ENCODE results near the gene SLC28A1.
"Not testable (repeated sequence)": the region's sequence is repeated elsewhere in the genome, so short reads cannot be mapped to it uniquely, and the experiment has no call there.

Gene SLC28A1, protein sequence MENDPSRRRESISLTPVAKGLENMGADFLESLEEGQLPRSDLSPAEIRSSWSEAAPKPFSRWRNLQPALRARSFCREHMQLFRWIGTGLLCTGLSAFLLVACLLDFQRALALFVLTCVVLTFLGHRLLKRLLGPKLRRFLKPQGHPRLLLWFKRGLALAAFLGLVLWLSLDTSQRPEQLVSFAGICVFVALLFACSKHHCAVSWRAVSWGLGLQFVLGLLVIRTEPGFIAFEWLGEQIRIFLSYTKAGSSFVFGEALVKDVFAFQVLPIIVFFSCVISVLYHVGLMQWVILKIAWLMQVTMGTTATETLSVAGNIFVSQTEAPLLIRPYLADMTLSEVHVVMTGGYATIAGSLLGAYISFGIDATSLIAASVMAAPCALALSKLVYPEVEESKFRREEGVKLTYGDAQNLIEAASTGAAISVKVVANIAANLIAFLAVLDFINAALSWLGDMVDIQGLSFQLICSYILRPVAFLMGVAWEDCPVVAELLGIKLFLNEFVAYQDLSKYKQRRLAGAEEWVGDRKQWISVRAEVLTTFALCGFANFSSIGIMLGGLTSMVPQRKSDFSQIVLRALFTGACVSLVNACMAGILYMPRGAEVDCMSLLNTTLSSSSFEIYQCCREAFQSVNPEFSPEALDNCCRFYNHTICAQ

GRCh38 chr15:84883916-84884781, at the start of gene SLC28A1:
Gene SLC28A1 (plus strand): TSS chr15:84884662. CDS start chr15:84887761, 3,099 bp downstream.
- no peak for DNase-seq (ENCODE audit: low read depth)
- no peak within 1 kb of the TSS for H3K4me3 ChIP-seq (ENCODE audit: low read depth, low read length)

- H3K4me3 ChIP-seq (ENCODE audit: low read depth, low read length), result no peak overlapping the region
- no peak for DNase-seq (ENCODE audit: low read depth)
These were observed 49.5 kb upstream of the SLC28A1 start for GRCh38 chr15:84834969-84835368.

DNA sequence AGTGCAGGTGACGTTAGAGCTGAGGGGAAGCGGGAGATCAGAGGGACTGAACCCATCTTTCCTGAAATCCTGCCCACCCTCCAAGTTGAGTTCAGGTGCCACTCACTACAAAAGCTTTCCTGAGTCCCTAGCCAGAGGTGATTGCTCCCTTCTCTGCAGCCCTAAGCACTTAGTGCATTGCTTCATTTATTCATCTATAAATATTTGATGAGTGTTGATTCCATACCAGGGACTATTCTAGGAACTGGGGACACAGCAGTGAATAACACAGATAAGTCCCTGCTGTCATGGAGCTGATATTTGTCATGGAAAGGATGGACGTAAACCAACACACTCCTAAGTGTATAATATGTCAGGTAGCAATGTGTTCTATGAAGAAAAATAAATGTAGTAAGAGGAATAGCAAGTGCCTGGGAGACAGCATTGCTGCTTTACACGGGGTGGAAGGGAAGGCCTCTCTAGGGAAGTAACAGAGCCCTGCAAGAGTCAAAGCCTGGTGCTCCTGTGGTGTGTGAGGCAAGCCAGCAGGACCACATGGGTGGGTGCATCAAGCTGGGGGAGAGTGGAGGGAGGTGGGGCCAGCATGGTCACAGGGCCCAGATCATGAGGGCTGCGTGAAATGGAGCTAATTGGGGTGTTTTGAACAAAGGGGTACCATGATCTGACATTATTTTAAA, 48.7 kb upstream of the SLC28A1 start:
- no peak overlapping the region for H3K4me3 ChIP-seq (ENCODE audit: low read depth, low read length)
- DNase-seq (ENCODE audit: low read depth), result no peak

DNA sequence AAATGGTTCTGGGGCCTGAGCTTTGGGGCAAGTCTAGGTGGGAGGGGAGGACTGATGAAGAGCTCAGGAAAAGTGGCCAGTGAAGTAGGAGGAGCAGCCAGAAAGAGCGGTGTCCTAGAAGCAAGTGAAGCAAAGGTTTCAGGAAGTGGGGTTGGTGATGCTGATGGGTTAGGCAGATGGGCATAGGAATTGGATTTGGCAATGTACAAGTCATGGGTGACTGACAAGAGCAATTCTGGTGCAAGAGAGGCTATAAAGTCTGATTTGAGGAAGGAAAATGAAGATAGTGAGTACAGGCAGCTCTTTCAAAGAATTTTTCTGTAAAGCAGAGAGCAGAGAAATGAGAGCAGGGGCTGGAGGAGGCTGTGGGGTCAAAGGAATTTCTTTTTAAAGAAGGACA, 47.6 kb upstream of the SLC28A1 start:
- no peak for DNase-seq (ENCODE audit: low read depth)
- no peak overlapping the region for H3K4me3 ChIP-seq (ENCODE audit: low read depth, low read length)

DNA sequence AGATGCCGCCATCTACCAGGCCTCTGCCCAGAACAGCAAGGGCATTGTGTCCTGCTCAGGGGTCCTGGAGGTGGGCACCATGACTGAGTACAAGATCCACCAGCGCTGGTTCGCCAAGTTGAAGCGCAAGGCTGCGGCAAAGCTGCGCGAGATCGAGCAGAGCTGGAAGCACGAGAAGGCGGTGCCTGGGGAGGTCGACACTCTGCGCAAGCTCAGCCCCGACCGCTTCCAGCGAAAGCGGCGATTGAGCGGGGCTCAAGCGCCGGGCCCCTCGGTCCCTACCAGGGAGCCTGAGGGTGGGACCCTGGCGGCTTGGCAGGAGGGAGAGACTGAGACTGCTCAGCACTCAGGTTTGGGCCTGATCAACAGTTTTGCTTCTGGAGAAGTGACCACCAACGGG, 44.7 kb upstream of the SLC28A1 start:
- no peak for DNase-seq (ENCODE audit: low read depth)
- no peak overlapping the region for H3K4me3 ChIP-seq (ENCODE audit: low read depth, low read length)

- H3K4me3 ChIP-seq (ENCODE audit: low read depth, low read length), result no peak overlapping the region
- no peak for DNase-seq (ENCODE audit: low read depth)
These were observed 44.2 kb upstream of the SLC28A1 start for GRCh38 chr15:84840255-84840654.

DNA sequence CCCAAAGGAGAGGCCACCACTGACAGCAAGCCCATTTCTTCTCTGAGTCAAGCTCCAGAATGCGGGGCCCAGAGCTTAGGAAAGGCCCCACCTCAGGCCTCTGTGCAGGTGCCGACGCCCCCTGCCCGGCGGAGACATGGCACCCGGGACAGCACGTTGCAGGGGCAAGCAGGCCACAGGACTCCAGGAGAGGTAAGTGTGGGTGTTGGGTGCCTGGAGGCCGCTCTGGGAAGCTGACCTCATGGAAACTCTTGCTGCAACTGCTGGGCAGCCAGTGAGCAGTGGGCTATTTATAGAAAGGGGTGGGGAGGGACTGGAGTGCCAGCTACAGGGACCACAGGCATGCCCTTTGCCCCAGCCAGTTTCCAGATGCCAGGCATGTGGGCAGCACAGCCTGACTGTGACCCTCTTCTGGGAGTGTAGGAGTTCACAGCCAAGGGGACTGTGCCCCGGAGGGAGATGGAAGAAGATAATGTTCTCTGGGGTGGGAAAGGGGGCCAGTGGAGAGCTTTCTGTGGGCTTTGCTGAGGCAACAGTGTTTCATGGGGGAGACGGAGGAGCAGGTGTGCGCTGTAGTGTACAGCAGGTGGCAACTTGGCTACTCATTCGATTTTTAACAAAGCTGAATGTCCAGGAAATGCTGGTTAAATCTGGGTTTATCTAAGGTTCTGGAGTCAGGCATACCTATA, 43.6 kb upstream of the SLC28A1 start:
- DNase-seq (ENCODE audit: low read depth), result no peak
- no peak overlapping the region for H3K4me3 ChIP-seq (ENCODE audit: low read depth, low read length)

DNA sequence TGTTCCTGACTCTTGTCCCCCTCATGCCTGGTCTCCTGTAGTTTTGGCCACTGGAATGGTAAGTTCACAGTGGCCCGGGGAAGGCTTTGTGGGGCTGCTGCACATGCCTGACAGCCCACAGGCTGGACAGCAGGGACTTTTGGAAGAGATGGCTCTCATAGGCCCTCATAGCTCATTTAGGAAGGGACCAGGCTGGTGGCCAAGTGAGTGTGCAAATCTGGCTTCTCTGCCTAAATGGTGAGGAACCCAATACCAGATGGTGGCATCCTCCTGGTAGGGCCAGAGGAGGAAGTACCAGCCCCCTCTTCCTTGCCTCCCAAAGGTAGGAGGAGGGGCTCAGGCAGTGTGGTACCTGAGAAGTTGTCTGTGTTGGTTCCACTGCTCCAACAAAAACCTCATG, 41.7 kb upstream of the SLC28A1 start:
- H3K4me3 ChIP-seq (ENCODE audit: low read depth, low read length), result no peak overlapping the region
- DNase-seq (ENCODE audit: low read depth), result no peak

GRCh38 chr15:84844964-84845363, 39.5 kb upstream of the SLC28A1 start:
- H3K4me3 ChIP-seq (ENCODE audit: low read depth, low read length), result no peak overlapping the region
- no peak for DNase-seq (ENCODE audit: low read depth)

GRCh38 chr15:84845631-84846030, 38.8 kb upstream of the SLC28A1 start:
- H3K4me3 ChIP-seq (ENCODE audit: low read depth, low read length); DNase-seq (ENCODE audit: low read depth): not testable (repeated sequence)

GRCh38 chr15:84846269-84846668, 38.2 kb upstream of the SLC28A1 start:
- DNase-seq (ENCODE audit: low read depth), result no peak
- H3K4me3 ChIP-seq (ENCODE audit: low read depth, low read length), result no peak overlapping the region

- no peak overlapping the region for H3K4me3 ChIP-seq (ENCODE audit: low read depth, low read length)
- DNase-seq (ENCODE audit: low read depth), result no peak
These were observed 37.1 kb upstream of the SLC28A1 start for GRCh38 chr15:84847382-84847781.

DNA sequence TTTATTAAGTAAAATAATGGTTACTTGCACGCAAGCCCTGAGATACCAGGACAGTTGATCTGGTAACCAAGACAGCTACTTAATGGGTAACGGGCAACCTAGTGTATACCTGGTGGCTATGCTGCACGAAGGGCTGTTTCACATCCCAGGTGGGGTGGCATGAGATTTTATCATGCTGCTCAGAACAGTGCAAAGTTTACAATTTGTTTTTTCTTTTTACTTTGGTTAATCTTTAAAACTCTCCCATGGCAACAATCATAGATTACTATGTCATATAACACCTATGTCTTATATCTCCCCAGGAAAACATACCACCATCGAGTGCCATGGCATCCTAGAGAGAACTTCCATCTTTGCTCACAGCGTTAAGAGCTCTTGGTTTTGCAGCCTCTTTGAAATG, 32.2 kb upstream of the SLC28A1 start:
- no peak overlapping the region for H3K4me3 ChIP-seq (ENCODE audit: low read depth, low read length)
- DNase-seq (ENCODE audit: low read depth), result no peak

GRCh38 chr15:84855136-84855535, 29.3 kb upstream of the SLC28A1 start:
- H3K4me3 ChIP-seq (ENCODE audit: low read depth, low read length), result no peak overlapping the region

GRCh38 chr15:84855765-84856164, 28.7 kb upstream of the SLC28A1 start:
- DNase-seq (ENCODE audit: low read depth), result no peak
- H3K4me3 ChIP-seq (ENCODE audit: low read depth, low read length), result no peak overlapping the region

More at GRCh38 chr15:84855136-84855535, 29.3 kb upstream of the SLC28A1 start:
- DNase-seq (ENCODE audit: low read depth), result no peak

DNA sequence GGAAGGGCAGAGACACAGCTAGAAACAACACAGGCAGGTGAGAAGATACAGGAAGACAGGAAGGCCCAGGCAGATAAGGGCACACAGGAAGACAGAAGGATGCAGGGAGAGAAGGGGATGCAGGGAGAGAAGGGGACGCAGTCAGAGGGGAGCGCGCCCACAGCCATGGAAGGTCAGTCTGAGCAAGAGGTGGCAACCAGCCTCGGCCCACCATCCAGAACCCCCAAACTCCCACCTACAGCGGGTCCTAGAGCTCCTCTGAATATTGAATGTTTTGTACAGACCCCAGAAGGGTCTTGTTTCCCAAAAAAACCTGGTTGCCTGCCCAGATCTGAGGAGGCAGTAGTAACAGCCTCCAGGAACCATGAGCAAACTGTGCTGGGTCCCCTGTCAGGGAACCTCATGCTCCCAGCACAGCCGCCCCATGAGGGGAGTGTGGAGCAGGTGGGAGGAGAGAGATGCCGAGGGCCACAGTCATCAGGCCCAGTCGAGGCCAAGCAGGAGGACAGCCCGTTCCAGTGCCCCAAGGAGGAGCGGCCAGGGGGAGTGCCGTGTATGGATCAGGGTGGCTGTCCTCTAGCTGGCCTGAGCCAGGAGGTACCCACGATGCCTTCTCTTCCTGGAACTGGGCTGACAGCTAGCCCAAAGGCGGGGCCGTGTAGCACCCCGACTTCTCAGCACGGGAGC, 27.6 kb upstream of the SLC28A1 start:
- DNase-seq (ENCODE audit: low read depth), result no peak
- no peak overlapping the region for H3K4me3 ChIP-seq (ENCODE audit: low read depth, low read length)

- no peak for DNase-seq (ENCODE audit: low read depth)
- H3K4me3 ChIP-seq (ENCODE audit: low read depth, low read length), result no peak overlapping the region
These were observed 27.0 kb upstream of the SLC28A1 start for GRCh38 chr15:84857418-84858004.

DNA sequence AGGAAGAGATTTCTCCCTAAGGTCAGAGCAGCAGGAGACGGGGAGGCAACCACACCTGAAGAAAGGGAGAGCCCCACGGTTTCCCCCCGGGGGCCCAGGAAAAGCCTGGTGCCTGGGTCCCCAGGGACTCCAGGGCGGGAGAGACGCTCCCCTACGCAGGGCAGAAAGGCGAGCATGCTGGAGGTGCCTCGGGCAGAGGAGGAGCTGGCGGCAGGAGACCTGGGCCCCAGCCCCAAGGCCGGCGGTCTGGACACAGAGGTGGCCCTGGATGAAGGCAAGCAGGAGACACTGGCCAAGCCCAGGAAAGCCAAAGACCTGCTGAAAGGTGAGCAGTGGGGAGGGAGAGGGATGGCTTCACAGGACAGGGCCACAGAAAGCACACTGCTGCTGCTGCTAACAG, 26.2 kb upstream of the SLC28A1 start:
- no peak overlapping the region for H3K4me3 ChIP-seq (ENCODE audit: low read depth, low read length)
- no peak for DNase-seq (ENCODE audit: low read depth)
